Measurements from ENCODE around the gene RNU6-9. TPM values are rescaled to one million over a fixed set of nuclear protein-coding genes. Genes with fewer than 3 reads are reported as not detected.

RNU6-9 gene
- total RNA-seq, 2 experiments from 2014 or later = not detected

DNA sequence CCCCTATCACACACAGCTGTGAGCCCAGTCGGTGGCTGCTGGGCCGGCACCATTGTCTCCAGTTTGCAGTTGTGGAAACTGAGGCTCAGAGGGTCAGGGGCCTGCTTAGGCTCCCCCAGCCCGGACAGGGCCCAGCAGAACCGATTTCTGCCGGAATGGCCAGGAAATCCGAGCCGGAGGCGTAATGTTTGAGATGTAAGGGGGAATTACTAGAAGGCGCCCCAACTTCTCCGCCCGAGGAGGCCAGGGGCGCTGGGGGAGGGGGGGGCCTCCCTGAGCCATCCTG is 24.8 kb downstream of the RNU6-9 start:
- intact Hi-C loops (cut with DNase I, micrococcal nuclease) = no loop called here
- peak overlapping the region; percentile 72 for H3K27ac Mint-ChIP-seq
- peaks cover 10% of the 10 kb centered on the region for H3K36me3 Mint-ChIP-seq (ENCODE audit: low read depth)
- ATAC-seq (ENCODE audit: poor library complexity) (no peak), DNase-seq (no peak)
- Histone ChIP-seq H3K4me3 (ENCODE audit: low read length) (peak overlapping the region; percentile 37), H3K4me1 (ENCODE audit: insufficient read depth, low read length) (peaks cover 66% of the 10 kb centered on the region), H3K27ac (ENCODE audit: low read depth in 1 of 2, low read length in 2 of 2) (no peak overlapping the region), H3K27me3 (ENCODE audit: control insufficient read depth in 1 of 2, insufficient read depth in 2 of 2, low read length in 2 of 2) (peaks cover 11 to 22% of the 10 kb centered on the region in 2 experiments), H3K9me3 (ENCODE audit: control insufficient read depth in 1 of 2, insufficient read depth in 1 of 2, low read length in 2 of 2) (no peaks in the 10 kb centered on the region), H3K36me3 (ENCODE audit: insufficient read depth, low read length) (no peaks in the 10 kb centered on the region)
- no peak for TF ChIP-seq CTCF (IDR thresholded peaks at IDR 0.05)
- ChIA-PET CTCF (interaction anchor here (1.1 to 4.4 kb wide), 2 partner anchors 9 to 55 kb away, joined by 3 to 52 read pairs; no protein-coding TSS in a partner anchor), POLR2A (interaction anchor here (1.2 to 3.1 kb wide), 3 partner anchors 10 to 55 kb away, joined by 4 to 40 read pairs (median 12); partner anchors contain the start of genes MED16 and RNU6-9)
- H3K27me3 Mint-ChIP-seq = peaks cover 4% of the 10 kb centered on the region
- peaks cover 21% of the 10 kb centered on the region for H3K4me1 Mint-ChIP-seq (ENCODE audit: low read depth)
- H3K9me3 Mint-ChIP-seq = no peaks in the 10 kb centered on the region
- H3K4me3 Mint-ChIP-seq = peak overlapping the region; percentile 89

DNA sequence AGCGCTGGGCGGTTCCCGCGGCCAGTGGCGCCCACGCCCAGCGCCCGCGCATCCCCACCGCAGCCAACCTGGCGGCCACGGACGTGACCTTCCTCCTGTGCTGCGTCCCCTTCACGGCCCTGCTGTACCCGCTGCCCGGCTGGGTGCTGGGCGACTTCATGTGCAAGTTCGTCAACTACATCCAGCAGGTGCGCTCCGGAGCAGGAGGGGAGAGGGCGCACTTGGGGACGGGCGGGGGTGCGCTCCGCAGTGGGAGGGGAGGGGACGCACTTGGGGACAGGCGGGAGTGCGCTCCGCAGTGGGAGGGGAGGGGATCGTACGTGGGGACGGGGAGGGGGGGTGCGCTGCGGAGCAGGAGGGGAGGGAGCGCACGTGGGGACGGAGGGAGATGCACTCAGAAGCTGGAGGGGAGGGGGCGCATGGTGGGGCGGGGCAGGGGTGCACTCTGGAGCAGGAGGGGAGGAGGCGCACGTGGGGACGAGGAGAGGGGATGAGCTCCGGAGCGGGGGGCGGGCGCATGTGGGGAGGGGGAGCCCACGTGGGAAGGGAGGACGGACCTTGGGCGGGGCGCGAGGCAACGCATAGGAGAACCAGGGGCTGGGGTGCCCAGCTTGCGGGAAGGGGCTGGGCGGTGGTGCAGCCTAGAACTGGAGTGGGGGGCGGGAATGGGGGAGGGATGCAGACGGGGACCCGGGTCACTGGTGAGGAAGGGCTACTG is 25.4 kb downstream of the RNU6-9 start:
- Mint-ChIP-seq H3K27ac (no peak overlapping the region), H3K36me3 (ENCODE audit: low read depth) (peaks cover 6% of the 10 kb centered on the region), H3K4me3 (peak overlapping the region; percentile 62), H3K27me3 (peaks cover 4% of the 10 kb centered on the region), H3K9me3 (no peaks in the 10 kb centered on the region), H3K4me1 (ENCODE audit: low read depth) (peaks cover 21% of the 10 kb centered on the region)
- no peak for TF ChIP-seq CTCF (IDR thresholded peaks at IDR 0.05)
- Histone ChIP-seq H3K4me3 (ENCODE audit: low read length) (peak overlapping the region; percentile 43), H3K36me3 (ENCODE audit: insufficient read depth, low read length) (no peaks in the 10 kb centered on the region), H3K27me3 (ENCODE audit: control insufficient read depth in 1 of 2, insufficient read depth in 2 of 2, low read length in 2 of 2) (peaks cover 11 to 22% of the 10 kb centered on the region in 2 experiments), H3K4me1 (ENCODE audit: insufficient read depth, low read length) (peaks cover 61% of the 10 kb centered on the region), H3K27ac (ENCODE audit: low read depth in 1 of 2, low read length in 2 of 2) (no peak overlapping the region), H3K9me3 (ENCODE audit: control insufficient read depth in 1 of 2, insufficient read depth in 1 of 2, low read length in 2 of 2) (no peaks in the 10 kb centered on the region)
- peak in 4 of 14 experiments; percentile 42 to 70 (median 61) for DNase-seq
- CTCF ChIA-PET = interaction anchor here (1.1 to 4.4 kb wide), 3 partner anchors 10 to 55 kb away, joined by 3 to 52 read pairs (median 12); partner anchors contain the start of genes MED16 and RNU6-9
- POLR2A ChIA-PET = interaction anchor here (0.6 to 3.1 kb wide), 7 partner anchors 9 to 65 kb away, joined by 3 to 40 read pairs (median 6); partner anchors contain the start of genes MED16, RNU6-9 and WDR18
- intact Hi-C loops (cut with DNase I, micrococcal nuclease) = no loop called here
- no peak for ATAC-seq (ENCODE audit: poor library complexity)

- peak overlapping the region; percentile 96 for H3K27ac Mint-ChIP-seq
- peak overlapping the region; percentile 62 for H3K4me3 Mint-ChIP-seq
- POLR2A ChIA-PET = interaction anchor here (0.6 to 3.1 kb wide), 11 partner anchors 10 to 79 kb away, joined by 3 to 40 read pairs (median 10); partner anchors contain the start of genes MED16, RNU6-9 and WDR18
- intact Hi-C loops (cut with DNase I, micrococcal nuclease) = loop anchor here in 1 of 2 experiments (1.0 to 5.0 kb wide), 2 partner anchors 55 to 273 kb away; no protein-coding TSS in a partner anchor
- Histone ChIP-seq H3K4me1 (ENCODE audit: insufficient read depth, low read length) (peaks cover 59% of the 10 kb centered on the region), H3K27me3 (ENCODE audit: control insufficient read depth in 1 of 2, insufficient read depth in 2 of 2, low read length in 2 of 2) (peaks cover 11 to 22% of the 10 kb centered on the region in 2 experiments), H3K4me3 (ENCODE audit: low read length) (peak overlapping the region; percentile 43), H3K36me3 (ENCODE audit: insufficient read depth, low read length) (no peaks in the 10 kb centered on the region), H3K27ac (ENCODE audit: low read depth in 1 of 2, low read length in 2 of 2) (peak overlapping the region in 1 of 2 donors; percentile 29), H3K9me3 (ENCODE audit: control insufficient read depth in 1 of 2, insufficient read depth in 1 of 2, low read length in 2 of 2) (no peaks in the 10 kb centered on the region)
- CTCF ChIA-PET = interaction anchor here (1.1 to 5.3 kb wide), 6 partner anchors 27 to 321 kb away, joined by 3 to 52 read pairs (median 8); partner anchors contain the start of genes MED16, RNU6-9 and WDR18
- TF ChIP-seq CTCF (IDR thresholded peaks at IDR 0.05) = no peak
- ATAC-seq (ENCODE audit: poor library complexity) (peak; percentile 52), DNase-seq (peak in 11 of 14 experiments; percentile 30 to 82 (median 46))
- peaks cover 4% of the 10 kb centered on the region for H3K36me3 Mint-ChIP-seq (ENCODE audit: low read depth)
- peaks cover 21% of the 10 kb centered on the region for H3K4me1 Mint-ChIP-seq (ENCODE audit: low read depth)
- no peaks in the 10 kb centered on the region for H3K9me3 Mint-ChIP-seq
- H3K27me3 Mint-ChIP-seq = peaks cover 4% of the 10 kb centered on the region
These were observed 26.1 kb downstream of the RNU6-9 start for GRCh38 chr19:919199-920050.
